HG03460 (cell line): ENCODE data around the gene KANSL1.

ENCODE experiments used
- ATAC-seq: cut with Tn5 transposase; IDR thresholded peaks from one replicate; pipeline ENCODE4 v1.9.1; 2021; ENCODE audit not compliant: unreplicated experiment

KANSL1 gene

DNA sequence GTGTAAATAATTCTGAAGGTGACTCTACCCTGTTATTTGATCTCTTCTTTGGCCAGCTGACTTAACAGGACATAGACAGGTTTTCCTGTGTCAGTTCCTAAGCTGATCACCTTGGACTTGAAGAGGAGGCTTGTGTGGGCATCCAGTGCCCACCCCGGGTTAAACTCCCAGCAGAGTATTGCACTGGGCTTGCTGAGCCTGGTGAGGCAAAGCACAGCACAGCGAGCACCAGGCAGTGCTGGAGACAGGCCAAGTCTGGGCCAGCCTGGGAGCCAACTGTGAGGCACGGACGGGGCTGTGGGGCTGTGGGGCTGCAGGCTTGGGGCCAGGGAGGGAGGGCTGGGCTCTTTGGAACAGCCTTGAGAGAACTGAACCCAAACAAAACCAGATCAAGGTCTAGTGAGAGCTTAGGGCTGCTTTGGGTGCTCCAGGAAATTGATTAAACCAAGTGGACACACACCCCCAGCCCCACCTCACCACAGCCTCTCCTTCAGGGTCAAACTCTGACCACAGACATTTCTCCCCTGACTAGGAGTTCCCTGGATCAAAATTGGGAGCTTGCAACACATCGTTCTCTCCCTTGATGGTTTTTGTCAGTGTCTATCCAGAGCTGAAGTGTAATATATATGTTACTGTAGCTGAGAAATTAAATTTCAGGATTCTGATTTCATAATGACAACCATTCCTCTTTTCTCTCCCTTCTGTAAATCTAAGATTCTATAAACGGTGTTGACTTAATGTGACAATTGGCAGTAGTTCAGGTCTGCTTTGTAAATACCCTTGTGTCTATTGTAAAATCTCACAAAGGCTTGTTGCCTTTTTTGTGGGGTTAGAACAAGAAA is 189.1 kb downstream of the KANSL1 start:
- ATAC-seq, result no peak

DNA sequence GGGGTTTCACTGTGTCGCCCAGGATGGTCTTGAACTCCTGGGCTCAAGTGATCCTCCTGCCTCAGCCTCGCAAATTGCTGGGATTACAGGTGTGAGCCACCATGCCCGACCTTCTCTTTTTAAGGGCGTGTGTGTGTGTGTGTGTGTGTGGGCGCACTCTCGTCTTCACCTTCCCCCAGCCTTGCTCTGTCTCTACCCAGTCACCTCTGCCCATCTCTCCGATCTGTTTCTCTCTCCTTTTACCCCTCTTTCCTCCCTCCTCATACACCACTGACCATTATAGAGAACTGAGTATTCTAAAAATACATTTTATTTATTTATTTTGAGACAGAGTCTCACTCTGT is 190.3 kb downstream of the KANSL1 start:
- ATAC-seq, result no peak

DNA sequence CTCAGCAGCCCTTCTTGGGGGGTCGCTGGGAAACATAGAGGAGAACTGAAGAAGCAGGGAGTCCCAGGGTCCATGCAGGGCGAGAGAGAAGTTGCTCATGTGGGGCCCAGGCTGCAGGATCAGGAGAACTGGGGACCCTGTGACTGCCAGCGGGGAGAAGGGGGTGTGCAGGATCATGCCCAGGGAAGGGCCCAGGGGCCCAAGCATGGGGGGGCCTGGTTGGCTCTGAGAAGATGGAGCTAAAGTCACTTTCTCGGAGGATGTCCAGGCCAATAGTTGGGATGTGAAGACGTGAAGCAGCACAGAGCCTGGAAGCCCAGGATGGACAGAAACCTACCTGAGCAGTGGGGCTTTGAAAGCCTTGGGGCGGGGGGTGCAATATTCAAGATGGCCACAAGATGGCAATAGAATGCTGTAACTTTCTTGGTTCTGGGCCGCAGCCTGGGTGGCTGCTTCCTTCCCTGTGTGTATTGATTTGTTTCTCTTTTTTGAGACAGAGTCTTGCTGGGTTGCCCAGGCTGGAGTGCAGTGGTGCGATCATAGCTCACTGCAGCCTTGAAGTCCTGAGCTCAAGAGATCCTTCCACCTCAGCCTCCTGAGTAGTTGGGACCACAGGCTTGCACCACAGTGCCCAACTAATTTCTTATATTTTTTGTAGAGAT is 190.8 kb downstream of the KANSL1 start:
- no peak for ATAC-seq

DNA sequence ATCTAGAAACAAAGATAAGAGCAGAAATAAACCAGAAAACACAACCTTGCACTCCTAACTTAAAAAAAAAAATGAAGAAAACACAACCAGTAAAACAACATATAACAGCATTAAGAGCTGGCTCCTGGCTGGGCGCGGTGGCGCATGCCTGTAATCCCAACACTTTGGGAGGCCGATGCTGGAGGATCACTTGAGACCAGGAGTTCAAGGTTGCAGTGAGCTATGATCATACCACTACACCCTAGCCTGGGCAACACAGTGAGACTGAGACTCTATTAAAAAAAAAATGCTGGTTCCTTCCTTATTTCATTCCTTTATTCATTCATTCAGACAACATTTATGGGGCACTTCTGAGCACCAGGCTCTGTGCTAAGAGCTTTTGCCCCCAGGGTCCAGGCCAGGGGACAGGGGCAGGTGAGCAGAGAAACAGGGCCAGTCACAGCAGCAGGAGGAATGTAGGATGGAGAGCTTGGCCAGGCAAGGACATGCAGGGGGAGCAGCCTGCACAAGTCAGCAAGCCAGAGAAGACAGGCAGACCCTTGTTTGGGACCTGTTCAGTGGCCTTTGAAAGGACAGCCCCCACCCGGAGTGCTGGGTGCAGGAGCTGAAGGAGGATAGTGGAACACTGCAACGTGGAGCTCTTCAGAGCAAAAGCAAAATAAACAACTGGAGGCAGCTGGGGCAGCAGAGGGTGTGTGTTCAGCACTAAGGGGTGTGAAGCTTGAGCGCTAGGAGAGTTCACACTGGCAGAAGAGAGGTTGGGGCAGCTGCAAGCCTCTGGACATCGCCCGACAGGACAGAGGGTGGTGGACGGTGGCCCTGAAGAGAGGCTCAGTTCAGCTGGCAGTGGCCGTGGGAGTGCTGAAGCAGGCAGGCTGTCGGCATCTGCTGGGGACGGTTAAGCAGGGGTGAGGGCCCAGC is 191.6 kb downstream of the KANSL1 start:
- ATAC-seq, result no peak

DNA sequence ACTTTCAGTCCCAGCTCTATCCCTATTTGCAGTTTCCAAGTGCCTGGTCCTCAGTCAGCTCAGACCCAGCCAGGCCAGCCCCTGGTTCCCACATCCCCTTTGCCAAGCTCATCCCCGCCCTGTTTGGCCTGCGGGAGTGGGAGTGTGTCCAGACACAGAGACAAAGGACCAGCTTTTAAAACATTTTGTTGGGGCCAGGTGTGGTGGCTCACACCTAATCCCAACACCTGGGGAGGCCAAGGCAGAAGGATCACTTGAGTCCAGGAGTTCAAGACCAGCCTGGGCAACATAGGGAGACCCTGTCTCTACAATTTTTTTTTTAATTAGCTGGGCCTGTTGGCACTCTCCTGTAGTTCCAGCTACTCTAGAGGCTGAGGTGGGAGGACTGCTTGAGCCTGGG is 192.5 kb downstream of the KANSL1 start:
- no peak for ATAC-seq

DNA sequence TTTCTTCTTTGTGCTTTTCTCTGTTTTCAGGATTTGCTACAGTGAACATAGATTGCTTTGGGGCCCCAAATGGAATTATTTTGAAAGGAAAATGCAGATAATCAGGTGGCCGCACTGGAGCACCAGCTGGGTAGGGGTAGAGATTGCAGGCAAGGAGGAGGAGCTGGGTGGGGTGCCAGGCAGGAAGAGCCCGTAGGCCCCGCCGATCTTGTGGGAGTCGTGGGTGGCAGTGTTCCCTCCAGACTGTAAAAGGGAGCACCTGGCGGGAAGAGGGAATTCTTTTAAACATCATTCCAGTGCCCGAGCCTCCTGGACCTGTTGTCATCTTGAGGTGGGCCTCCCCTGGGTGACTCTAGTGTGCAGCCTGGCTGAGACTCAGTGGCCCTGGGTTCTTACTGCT is 192.9 kb downstream of the KANSL1 start:
- no peak for ATAC-seq

DNA sequence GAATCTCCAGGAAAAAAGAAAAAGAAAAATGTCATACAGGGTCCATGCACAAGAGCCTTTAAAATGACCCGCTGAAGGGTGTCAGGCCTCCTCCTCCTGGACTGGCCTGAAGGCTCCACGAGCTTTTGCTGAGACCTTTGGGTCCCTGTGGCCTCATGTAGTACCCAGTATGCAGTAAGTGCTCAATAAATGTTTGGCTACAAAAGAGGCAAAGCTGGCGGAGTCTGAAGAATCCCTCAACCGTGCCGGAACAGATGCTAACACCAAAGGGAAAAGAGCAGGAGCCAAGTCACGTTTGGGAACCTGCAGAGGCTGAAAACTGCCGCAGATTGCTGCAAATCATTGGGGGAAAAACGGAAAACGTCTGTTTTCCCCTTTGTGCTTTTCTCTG is 193.3 kb downstream of the KANSL1 start:
- ATAC-seq, result no peak

DNA sequence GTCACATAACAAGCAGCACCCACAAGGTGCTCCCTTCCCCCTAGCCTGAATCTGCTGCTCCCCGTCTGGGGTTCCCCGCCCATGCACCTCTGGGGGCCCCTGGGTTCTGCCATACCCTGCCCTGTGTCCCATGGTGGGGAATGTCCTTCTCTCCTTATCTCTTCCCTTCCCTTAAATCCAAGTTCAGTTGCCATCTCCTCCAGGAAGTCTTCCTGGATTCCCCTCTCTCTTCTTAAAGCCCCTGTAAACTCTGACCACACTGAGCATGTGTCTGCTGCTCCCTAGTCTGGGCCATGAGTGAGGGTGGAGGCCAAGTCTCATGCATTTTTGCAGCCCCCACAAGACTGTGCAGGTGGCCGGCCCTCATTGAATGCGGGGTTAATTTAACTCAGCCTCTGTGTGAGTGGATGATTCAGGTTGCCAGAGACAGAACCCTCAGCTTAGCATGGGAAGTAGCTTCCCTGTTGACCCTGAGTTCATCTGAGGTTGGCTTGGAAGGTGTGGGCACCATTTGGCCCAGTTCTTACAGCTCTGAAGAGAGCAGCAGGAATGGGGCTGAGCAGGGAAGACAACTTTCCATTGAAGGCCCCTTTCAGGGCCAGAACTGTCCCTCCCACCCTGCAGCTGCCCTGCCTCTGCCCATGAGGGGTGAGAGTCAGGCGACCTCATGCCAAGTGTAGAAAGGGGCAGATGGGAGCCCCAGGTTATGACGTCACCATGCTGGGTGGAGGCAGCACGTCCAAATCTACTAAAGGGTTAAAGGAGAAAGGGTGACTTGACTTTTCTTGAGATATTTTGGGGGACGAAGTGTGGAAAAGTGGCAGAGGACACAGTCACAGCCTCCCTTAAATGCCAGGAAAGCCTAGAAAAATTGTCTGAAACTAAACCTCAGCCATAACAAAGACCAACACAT is 194.0 kb downstream of the KANSL1 start, which contains the start of gene STH:
Gene STH, plus strand, starts transcription at position 264 of the 913 bp plus-strand sequence. Its CDS starts 30 bp downstream, at position 294.
- no peak for ATAC-seq

DNA sequence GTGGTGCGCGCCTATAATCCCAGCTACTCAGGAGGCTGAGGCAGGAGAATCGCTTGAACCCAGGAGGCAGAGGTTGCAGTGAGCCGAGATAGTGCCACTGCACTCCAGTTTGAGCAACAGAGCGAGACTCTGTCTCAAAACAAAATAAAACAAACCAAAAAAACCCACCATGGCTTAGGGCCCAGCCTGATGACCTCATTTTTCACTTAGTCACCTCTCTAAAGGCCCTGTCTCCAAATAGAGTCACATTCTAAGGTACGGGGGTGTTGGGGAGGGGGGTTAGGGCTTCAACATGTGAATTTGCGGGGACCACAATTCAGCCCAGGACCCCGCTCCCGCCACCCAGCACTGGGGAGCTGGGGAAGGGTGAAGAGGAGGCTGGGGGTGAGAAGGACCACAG is 195.6 kb downstream of the KANSL1 start:
- no peak for ATAC-seq

DNA sequence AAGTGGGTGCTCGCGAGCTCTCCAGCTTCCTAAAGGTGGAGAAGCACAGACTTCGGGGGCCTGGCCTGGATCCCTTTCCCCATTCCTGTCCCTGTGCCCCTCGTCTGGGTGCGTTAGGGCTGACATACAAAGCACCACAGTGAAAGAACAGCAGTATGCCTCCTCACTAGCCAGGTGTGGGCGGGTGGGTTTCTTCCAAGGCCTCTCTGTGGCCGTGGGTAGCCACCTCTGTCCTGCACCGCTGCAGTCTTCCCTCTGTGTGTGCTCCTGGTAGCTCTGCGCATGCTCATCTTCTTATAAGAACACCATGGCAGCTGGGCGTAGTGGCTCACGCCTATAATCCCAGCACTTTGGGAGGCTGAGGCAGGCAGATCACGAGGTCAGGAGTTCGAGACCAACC is 196.1 kb downstream of the KANSL1 start:
- no peak for ATAC-seq

DNA sequence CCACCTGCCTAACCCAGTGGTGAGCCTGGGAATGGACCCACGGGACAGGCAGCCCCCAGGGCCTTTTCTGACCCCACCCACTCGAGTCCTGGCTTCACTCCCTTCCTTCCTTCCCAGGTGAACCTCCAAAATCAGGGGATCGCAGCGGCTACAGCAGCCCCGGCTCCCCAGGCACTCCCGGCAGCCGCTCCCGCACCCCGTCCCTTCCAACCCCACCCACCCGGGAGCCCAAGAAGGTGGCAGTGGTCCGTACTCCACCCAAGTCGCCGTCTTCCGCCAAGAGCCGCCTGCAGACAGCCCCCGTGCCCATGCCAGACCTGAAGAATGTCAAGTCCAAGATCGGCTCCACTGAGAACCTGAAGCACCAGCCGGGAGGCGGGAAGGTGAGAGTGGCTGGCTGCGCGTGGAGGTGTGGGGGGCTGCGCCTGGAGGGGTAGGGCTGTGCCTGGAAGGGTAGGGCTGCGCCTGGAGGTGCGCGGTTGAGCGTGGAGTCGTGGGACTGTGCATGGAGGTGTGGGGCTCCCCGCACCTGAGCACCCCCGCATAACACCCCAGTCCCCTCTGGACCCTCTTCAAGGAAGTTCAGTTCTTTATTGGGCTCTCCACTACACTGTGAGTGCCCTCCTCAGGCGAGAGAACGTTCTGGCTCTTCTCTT is 196.8 kb downstream of the KANSL1 start:
- no peak for ATAC-seq

DNA sequence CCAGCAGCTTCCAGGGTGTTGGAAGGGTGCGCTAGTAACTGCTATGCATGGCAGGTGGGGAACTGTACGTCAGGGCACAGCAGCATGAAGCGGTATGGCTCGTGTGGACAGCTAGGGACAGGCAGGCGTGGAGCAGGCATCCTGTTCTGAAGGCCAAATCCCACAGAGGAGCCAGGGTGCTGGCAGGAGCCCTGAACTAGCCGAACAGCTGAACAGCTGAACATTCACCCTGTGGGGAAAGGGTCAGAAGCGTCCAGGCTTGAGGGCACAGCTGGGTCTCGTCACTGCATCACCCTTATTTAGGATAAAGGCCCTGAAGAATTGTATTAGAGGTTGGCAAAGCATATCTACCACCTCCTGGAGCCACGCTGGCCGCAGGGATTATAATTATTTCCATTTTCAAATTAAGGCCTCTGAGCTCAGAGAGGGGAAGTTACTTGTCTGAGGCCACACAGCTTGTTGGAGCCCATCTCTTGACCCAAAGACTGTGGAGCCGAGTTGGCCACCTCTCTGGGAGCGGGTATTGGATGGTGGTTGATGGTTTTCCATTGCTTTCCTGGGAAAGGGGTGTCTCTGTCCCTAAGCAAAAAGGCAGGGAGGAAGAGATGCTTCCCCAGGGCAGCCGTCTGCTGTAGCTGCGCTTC is 197.5 kb downstream of the KANSL1 start:
- no peak for ATAC-seq

DNA sequence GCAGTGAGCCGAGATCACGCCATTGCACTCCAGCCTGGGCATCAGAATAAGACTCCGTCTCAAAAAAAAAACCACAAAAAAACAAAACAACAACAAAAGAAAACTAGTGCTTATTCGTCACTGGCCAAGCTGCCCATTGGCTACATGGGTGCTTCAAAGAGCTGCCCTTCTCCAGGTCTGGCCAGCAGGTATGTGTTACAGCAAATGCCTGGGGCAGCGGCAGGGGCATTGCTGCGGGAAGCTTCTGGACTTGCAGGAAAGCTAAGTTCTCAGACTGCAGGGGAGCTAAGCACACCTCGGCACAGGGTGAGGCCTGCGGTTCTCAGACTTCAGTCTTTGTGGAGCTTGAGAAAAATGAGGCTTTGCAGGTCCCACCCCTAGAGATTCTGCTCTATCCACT is 198.2 kb downstream of the KANSL1 start:
- ATAC-seq, result no peak

DNA sequence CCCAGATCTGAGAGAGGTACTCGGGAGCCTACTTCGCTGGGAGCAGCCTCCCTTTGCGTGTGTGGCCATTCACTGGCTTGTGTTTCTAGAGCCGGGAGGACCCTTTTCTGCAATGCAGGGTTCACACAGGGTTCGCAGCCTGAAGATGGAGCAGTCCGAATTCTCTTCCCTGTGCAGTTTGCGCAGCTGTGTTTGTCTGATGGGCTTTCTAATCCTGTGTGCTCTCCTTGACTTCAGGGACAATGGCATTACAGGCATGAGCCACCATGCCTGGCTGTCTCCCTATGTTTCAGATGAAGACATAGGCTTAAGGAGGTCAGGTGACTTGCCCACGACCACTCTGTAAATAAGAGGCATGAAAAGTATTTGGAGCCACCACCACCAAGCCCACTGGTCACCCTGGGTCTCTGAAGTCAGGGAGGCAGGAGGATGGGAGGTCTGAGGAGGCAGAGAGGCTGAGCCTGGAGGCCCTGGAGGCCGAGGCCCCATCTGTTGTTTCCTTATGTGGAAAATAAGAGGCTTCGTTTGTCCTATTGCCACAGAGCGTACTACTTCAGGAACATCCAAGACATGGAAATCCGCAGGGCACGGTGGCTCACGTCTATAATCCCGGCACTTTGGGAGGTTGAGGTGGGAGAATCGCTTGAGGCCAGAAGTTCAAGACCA is 199.1 kb downstream of the KANSL1 start:
- no peak for ATAC-seq

DNA sequence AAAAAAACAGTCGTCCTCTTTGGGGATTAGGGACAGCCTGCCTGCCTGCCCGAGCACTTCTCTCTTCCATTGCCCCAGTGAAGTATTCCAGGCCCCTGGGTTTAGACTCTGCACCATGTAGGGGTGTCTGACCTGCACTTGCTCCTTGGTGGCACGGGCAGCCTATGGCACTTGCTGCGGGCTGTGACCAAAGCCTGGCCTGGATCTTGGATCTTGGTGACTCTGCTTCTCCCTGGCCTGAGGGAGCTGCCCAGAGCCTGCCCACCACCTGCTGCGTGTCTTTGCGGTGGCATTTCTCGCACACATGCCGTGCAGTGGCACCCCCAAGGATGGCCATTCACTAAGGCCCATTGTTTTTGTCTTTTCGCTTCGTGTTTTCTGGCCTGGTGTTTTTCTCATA is 200.3 kb downstream of the KANSL1 start:
- ATAC-seq, result no peak

DNA sequence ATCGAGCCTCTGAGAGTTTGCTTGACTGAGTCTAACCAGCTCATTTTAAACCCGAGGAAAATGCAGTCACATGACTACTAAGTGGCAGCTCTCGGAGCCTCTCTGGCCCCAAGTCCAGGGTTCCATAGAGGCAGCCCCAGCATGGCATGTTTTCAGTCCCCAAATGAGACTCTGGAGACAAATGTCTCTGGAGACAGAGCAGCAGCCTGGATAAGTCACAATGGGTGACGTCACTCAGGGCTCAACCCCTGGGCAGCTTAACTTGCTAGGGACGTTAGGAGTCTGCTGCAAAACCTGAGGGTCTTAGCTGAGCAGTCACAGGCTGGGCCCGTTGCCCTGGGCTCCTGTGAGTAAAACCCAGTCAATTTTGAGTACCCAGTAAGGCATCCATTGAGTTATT is 201.1 kb downstream of the KANSL1 start:
- no peak for ATAC-seq

DNA sequence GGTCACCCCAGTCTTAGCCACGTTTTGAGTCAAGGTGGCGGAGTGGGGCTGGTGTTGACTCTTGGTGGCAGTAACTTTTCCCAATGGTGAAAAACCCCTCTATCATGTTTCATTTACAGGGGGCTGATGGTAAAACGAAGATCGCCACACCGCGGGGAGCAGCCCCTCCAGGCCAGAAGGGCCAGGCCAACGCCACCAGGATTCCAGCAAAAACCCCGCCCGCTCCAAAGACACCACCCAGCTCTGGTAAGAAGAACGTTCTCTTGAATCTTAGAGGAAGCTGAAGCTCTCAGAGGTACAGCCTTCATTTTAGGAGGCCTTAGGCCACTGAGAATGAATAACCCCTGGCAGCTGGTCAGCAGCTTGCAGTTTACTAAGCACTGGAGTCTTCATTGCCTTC is 201.9 kb downstream of the KANSL1 start:
- no peak for ATAC-seq

DNA sequence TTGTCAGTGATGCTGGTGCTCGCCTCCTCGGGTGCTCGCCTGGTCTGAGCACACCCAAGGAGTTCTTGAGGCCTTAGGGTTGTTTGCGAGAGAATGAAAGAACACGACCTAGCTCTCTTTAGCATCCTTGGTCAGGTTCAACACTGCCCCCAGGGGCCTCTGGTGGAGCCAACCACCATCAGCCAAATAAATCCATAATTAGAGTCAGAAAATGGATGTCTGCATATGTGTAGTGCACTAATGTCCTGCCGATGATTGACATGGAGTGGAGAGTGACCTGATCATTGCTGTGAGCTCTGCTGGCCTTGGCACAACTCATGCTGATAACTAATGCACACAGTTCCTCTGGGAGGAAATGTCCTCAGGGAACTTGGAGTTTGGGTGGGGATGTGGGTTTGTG is 202.3 kb downstream of the KANSL1 start:
- ATAC-seq, result no peak

DNA sequence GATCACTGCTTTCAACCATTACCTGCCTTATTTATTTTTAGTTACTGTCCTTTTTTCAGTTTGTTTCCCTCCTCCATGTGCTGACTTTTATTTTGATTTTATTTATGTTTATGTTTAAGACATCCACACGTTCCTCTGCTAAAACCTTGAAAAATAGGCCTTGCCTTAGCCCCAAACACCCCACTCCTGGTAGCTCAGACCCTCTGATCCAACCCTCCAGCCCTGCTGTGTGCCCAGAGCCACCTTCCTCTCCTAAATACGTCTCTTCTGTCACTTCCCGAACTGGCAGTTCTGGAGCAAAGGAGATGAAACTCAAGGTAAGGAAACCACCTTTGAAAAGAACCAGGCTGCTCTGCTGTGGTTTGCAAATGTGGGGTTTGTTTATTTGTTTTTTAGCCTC is 203.5 kb downstream of the KANSL1 start:
- ATAC-seq, result no peak
